ENCODE data around the gene DUSP7.

DUSP7 gene

DNA sequence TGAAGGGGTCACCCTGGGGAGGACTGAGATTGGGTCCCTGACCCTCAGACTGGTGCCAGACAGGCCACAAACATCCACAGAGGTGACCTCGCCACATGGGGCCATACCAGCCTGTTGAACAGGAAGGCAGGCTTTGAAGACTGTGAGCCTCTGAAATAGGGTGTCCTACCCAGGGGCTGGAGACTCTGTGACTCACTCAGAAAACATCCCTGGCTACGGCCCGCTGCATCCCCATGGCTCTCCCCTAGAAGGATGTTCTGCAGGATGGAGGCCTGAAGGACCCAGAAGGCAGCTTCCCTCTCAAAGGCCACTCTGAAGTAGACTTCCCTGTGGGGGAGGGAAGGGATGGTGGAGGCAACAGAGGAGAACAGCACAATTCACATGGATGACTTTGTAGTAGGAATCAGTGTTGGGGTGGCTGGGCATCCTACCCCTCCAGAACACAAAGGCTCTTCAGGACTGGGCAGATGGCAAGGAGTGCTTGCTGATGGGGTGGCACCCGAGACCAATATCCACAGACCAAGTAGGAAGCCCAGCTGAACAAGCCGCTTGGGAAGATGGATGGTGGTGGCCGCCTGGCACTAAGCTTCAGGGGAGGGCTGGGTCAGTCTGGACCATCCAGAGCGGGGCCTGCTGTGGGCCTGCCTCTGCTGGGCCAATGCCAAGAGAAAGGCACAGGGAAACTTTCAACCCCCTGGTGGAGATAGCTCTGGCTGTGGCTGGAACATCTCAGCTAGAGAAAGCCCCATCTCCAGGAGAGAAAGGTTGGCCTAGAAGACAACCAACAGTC, 37.6 kb upstream of the DUSP7 start:
- Histone ChIP-seq H3K4me1 (peaks cover 62% of the 10 kb centered on the region), H3K9ac (no peak overlapping the region), H3K36me3 (peaks cover 49% of the 10 kb centered on the region), H4K20me1 (no peaks in the 10 kb centered on the region), H3K27me3 (no peaks in the 10 kb centered on the region), H3K4me2 (peak overlapping the region; percentile 91), H3K4me3 (no peak overlapping the region), H3K9me3 (no peaks in the 10 kb centered on the region), H3K27ac (peak overlapping the region; percentile 82)
- TF ChIP-seq Cebpa-rat (IDR thresholded peaks at IDR 0.05), result no peak

DNA sequence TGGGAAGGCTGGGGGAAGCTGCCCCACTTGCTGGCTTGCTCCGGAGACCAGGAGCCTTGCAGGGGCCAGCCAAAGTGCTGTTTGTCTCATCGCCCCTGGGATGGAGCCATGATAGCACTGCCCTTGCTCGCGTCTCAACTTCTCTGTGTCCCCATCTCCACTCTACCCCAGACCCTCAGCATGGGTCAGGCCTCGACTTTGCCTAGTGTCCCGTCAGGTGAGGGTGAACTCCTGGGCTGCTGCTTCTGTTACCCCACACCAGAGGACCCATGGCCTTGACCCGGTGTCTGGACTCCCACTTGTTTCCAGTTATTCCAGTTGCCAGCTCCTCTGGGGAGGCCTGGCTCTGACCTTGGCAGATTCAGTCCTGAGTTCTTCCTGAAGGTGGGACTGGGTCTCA, 36.5 kb upstream of the DUSP7 start:
- peak overlapping the region; percentile 91 for H3K4me2 ChIP-seq
- no peaks in the 10 kb centered on the region for H3K9me3 ChIP-seq
- peaks cover 72% of the 10 kb centered on the region for H3K4me1 ChIP-seq
- TF ChIP-seq Cebpa-rat (IDR thresholded peaks at IDR 0.05), result no peak
- H3K4me3 ChIP-seq, result 0 out of 2 replicates have a peak overlapping the region, but pooled peaks have one; percentile 1
- peak overlapping the region; percentile 25; the same call in 1 of the 2 replicates for H3K9ac ChIP-seq
- peaks cover 39% of the 10 kb centered on the region for H3K36me3 ChIP-seq
- no peaks in the 10 kb centered on the region for H4K20me1 ChIP-seq
- no peaks in the 10 kb centered on the region for H3K27me3 ChIP-seq
- H3K27ac ChIP-seq, result peak overlapping the region; percentile 82

DNA sequence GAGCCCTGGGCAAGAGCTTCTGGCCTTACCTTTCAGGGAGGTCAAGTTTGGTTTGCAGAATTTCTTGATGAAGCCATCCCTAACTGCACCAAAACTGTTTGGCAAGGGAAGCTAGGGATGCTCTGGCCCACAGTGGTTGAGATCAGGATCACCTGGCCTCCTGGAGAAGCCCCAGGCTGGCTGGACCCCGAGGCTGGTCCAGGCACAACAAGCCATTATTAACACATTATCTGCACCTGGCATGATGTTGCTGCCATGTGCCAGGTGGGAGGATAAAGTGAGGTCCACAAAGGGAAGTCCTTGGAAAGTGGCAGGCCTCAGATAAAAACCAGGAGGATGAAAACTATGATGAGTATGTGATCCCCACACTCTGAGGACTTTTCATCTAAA, 35.9 kb upstream of the DUSP7 start:
- peak overlapping the region; percentile 91 for H3K4me2 ChIP-seq
- H3K27ac ChIP-seq, result peak overlapping the region; percentile 82
- peaks cover 33% of the 10 kb centered on the region for H3K36me3 ChIP-seq
- H4K20me1 ChIP-seq, result no peaks in the 10 kb centered on the region
- H3K4me3 ChIP-seq, result peak overlapping the region; percentile 1; the same call in 1 of the 2 replicates
- H3K9ac ChIP-seq, result peak overlapping the region; percentile 25
- peaks cover 79% of the 10 kb centered on the region for H3K4me1 ChIP-seq
- H3K27me3 ChIP-seq, result no peaks in the 10 kb centered on the region
- no peak for TF ChIP-seq Cebpa-rat (IDR thresholded peaks at IDR 0.05)
- H3K9me3 ChIP-seq, result no peaks in the 10 kb centered on the region

DNA sequence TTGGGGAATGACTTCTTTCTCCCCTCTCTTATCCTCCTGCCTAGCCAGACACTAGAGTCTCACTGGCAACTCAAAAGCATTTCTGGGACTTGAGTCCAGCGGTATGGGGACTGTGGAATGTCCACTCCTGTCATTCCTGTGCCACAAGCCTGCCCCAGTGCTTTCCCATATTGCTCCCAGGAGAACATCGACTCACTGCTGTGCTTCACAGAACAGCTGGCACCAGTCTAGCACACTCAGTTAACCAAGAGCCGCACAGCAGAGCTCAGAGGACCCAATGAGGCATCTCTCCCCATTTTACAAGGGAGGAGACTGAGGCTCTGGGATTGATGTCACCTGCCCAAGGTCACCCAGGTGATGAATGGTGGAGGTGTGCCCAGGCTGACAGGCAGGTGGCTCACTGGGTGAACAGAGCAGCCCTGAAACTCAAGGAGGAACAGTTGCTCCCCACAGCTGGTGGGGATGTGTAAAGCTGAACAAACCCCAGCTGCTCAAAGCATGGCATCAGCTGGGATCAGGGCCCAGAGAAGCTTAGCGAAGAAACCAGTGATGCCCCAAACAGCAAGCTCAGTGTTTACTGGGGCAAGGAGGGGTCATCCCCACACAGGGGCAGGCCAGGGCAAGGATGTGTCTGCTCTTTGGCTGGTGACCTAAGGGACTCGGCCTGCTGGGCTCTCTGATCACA, 35.4 kb upstream of the DUSP7 start:
- no peaks in the 10 kb centered on the region for H3K9me3 ChIP-seq
- H3K36me3 ChIP-seq, result peaks cover 28% of the 10 kb centered on the region
- H4K20me1 ChIP-seq, result peaks cover 2% of the 10 kb centered on the region; the same call in 1 of the 2 replicates
- H3K27ac ChIP-seq, result peak overlapping the region; percentile 82
- TF ChIP-seq Cebpa-rat (IDR thresholded peaks at IDR 0.05), result no peak
- H3K4me3 ChIP-seq, result peak overlapping the region; percentile 1; the same call in 1 of the 2 replicates
- H3K4me1 ChIP-seq, result peaks cover 84% of the 10 kb centered on the region
- H3K4me2 ChIP-seq, result peak overlapping the region; percentile 91
- H3K9ac ChIP-seq, result peak overlapping the region; percentile 25
- H3K27me3 ChIP-seq, result no peaks in the 10 kb centered on the region

DNA sequence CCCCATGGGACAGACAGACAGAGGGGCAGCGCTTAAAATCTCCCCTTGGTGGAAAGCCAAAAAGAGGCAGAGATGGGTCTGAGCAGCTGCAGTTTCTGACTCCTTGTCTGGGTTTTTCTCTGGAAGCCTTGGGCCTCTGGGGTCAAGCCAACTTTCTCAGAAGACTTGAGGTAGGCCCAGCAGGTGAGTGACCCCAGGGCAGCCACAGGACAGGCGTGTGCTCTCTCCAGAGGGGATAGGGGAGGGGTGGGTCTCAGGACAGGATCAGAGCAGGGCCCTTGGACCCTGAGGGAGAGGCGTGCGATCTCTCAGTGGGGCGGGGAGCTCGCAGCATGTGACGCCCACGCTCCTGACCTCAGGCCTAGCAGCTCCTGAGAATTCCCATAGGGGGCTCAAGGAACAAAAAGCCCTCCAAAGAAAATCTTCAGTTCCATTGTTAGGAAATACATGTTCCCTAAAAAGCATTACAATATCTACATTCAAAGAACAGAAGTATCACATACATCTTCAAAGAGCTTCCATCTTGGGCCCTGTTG, 34.6 kb upstream of the DUSP7 start:
- no peak for TF ChIP-seq Cebpa-rat (IDR thresholded peaks at IDR 0.05)

DNA sequence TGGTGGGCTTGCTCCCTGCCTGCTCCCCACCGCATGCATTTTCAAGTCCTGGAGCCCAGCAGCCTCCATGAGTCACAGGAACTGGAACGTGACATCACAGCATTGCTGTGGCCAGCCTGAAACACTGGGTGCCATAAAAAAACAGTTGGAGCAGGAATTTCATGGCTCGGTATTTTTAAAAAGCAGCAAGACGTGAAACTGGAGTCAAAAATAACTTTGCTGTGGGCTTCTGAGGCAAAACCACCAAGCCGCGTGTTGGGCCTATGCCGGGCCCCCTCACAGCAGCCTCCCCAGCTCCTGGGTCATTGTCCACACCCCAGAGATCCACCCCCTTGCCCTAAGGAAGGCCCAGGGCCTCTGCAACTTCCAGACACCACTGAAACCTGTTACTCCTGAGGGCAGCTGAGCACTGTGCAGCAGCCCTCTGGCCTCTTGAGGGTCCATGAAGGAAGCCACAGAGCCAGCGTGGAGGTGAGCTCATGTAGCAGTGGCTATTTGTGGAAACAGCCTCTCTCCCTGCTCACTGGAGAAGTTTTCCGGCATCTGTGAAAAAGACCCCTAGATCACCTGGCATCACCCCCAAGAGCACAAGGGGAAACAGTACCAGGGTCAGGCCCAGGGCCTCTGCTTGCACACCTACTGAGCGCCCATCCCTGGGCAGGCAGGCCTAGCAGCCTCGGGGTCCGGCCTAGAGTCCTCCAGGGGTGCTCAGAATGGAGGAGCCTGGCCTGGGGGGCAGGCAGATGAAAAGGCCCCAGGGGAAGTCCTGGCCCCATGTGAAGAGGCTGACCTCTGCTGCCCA, 34.0 kb upstream of the DUSP7 start:
- Histone ChIP-seq H3K4me1 (peaks cover 98% of the 10 kb centered on the region), H3K9me3 (no peaks in the 10 kb centered on the region), H3K27me3 (no peaks in the 10 kb centered on the region), H3K27ac (peak overlapping the region; percentile 82), H3K4me3 (peak overlapping the region; percentile 39), H3K9ac (peak overlapping the region; percentile 74), H4K20me1 (peaks cover 5% of the 10 kb centered on the region; the same call in 1 of the 2 replicates), H3K4me2 (peak overlapping the region; percentile 91), H3K36me3 (peaks cover 14% of the 10 kb centered on the region)
- no peak for TF ChIP-seq Cebpa-rat (IDR thresholded peaks at IDR 0.05)

More for the DNA sequence above, 34.6 kb upstream of the DUSP7 start:
- H3K4me1 ChIP-seq, result peaks cover 91% of the 10 kb centered on the region
- H3K9ac ChIP-seq, result peak overlapping the region; percentile 74
- peaks cover 21% of the 10 kb centered on the region for H3K36me3 ChIP-seq
- no peaks in the 10 kb centered on the region for H3K9me3 ChIP-seq
- peak overlapping the region; percentile 39; the same call in 1 of the 2 replicates for H3K4me3 ChIP-seq
- peak overlapping the region; percentile 91 for H3K4me2 ChIP-seq
- peak overlapping the region; percentile 82 for H3K27ac ChIP-seq
- peaks cover 5% of the 10 kb centered on the region; the same call in 1 of the 2 replicates for H4K20me1 ChIP-seq
- H3K27me3 ChIP-seq, result no peaks in the 10 kb centered on the region

DNA sequence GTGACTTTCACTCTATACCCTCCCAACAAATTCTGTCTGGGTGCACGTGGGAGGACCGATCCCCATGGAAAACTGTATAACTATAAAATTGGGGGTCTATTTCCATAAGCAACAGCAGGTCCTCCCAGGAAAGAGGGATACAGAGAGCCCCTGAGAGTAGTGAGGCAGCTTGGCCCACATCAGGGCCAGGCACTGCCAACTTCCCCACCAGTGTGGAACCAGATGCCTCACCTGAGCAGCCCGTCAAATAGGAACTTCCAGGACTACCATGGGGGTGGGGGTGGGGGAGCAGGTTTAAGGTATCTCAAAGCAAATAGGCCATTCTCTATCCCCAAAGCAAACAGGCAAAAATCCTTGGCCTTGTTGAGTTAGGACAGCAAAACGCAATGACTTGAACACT, 33.3 kb upstream of the DUSP7 start:
- no peaks in the 10 kb centered on the region for H3K9me3 ChIP-seq
- peak overlapping the region; percentile 82 for H3K27ac ChIP-seq
- H4K20me1 ChIP-seq, result peaks cover 5% of the 10 kb centered on the region; the same call in 1 of the 2 replicates
- peak overlapping the region; percentile 74 for H3K9ac ChIP-seq
- peak overlapping the region; percentile 2; the same call in 1 of the 2 replicates for H3K4me3 ChIP-seq
- no peak for TF ChIP-seq Cebpa-rat (IDR thresholded peaks at IDR 0.05)
- H3K36me3 ChIP-seq, result peaks cover 8% of the 10 kb centered on the region
- H3K4me2 ChIP-seq, result peak overlapping the region; percentile 91
- no peaks in the 10 kb centered on the region for H3K27me3 ChIP-seq
- peaks cover 100% of the 10 kb centered on the region for H3K4me1 ChIP-seq

DNA sequence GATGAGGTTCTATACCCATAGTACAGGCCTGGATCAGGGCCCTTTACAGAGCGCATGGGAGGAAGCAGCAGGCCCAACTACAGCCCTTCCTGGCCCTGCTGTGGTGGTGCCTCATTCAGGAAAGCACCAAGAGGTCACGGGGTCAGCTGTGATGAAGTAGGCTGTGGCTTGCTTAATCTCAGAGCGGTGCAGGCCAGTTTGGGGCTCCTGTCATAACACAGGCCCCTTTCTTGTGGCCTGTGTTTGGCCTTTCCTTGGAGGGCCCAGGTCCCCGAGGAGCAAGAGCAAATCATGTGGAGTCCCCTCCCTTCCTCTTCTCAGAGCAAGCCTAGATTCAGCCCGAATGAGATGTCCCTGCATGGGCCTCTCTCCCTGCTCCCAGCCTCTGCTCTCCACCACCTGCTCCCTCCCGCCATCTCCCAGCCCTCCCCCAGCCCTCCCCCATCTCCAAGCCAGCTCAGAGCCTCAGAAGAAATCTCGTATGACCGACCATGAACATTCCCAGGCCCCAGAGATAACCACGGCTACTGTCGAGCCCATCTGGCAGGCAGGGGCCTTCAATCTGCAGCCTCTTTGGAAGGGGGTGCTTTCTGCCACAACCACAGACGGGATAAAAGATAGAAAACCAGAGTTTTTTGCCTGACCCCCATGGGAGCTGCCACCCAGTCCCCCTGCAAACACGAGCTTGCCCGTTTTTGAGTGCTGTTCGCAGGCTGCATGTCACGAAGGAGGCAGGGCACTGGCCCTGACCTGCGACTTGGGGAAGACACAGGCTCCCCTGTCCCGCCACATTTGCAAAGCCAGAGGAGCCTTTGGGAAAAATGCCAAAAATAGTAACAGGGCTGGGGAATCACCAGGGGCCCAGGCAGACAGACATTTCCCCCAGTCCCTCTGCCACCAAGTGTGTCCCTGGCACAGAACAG, 32.3 kb upstream of the DUSP7 start:
- Histone ChIP-seq H3K4me2 (peak overlapping the region; percentile 91), H3K9ac (peak overlapping the region; percentile 74), H3K4me1 (peaks cover 100% of the 10 kb centered on the region), H3K9me3 (no peaks in the 10 kb centered on the region), H3K27me3 (no peaks in the 10 kb centered on the region), H4K20me1 (peaks cover 5% of the 10 kb centered on the region; the same call in 1 of the 2 replicates), H3K36me3 (peaks cover 4% of the 10 kb centered on the region), H3K27ac (peak overlapping the region; percentile 82), H3K4me3 (0 out of 2 replicates have a peak overlapping the region, but pooled peaks have one; percentile 4)
- TF ChIP-seq Cebpa-rat (IDR thresholded peaks at IDR 0.05), result no peak

Measured in BLaER1 (cell line).